Measurements from ENCODE around the gene SPHKAP.

DNA sequence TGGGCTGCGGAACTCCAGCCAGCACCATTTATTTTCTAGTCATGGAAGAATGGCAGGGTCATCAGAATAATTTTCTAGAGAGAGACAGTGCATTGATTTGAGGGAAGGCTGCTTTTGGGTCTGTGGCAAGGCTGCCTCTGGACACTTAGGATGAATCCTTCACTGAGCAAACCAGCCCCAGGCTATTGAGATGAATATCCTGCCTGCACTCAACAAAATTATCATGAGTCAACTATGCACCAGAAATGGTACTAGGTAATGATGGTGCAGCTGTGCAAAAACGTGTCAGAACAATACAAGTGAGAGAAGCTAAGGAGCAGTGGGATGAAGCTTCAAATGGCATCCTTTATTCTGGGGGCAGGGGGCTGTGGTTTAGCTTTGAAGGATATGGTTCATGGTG, 115.8 kb downstream of the SPHKAP start:
- TF ChIP-seq POLR2A (IDR thresholded peaks at IDR 0.05), result no peak
- no peak for TF ChIP-seq CTCF (IDR thresholded peaks at IDR 0.05)

All from suprapubic skin (tissue), 3 donors.